Panc1 (cell line): ENCODE results near the gene GLIS1. TPM values are rescaled to one million over a fixed set of nuclear protein-coding genes. Genes with fewer than 3 reads are reported as not detected.
A peak's percentile ranks its signal among the peaks of the same experiment; 100 is the strongest.

Experiments used
- ATAC-seq: fragments of 200-7000 bp; cut with Tn5 transposase; 2 replicates; pipeline ENCODE4 v1.9.1; 2020; ENCODE audit warnings: mild to moderate bottlenecking, moderate library complexity
- BruUV-seq: library from RNA; stranded (reverse); fragments of 400-500 nt; replicated peaks from 2 replicates; lab custom pipeline; 2021; lab: Mats Ljungman, UMichigan
- CTCF ChIA-PET: fragments of 300-600 bp; sonication (Branson Sonifier 250); formaldehyde crosslinking; loops from one replicate; lab custom pipeline; 2022; ENCODE audit warnings: antibody characterized with exemption; lab: Charles Lee
- POLR2A ChIA-PET: fragments of 300-600 bp; sonication (Branson Sonifier 250); formaldehyde crosslinking; loops from one replicate; lab custom pipeline; 2022; ENCODE audit warnings: antibody characterized with exemption; lab: Charles Lee
- DNase-seq: peaks from one replicate; pipeline ENCODE4 v3.0.0-alpha.2; 2010; ENCODE audit warnings: low read depth, low spot score
- H3K27ac ChIP-seq: 2 replicates; pipeline ENCODE4 v1.5.1; 2011; ENCODE audit warnings: mild to moderate bottlenecking, low read length, inconsistent platforms
- H3K27me3 ChIP-seq: fragments of 200-500 bp; sonication (Bioruptor generic); 2 replicates; pipeline ENCODE4 v1.6.0; 2014; ENCODE audit warnings: low read length, inconsistent platforms; ENCODE audit not compliant: control insufficient read depth, insufficient read depth
- H3K36me3 ChIP-seq: fragments of 200-500 bp; sonication (Bioruptor generic); 2 replicates; pipeline ENCODE4 v1.5.1; 2014; ENCODE audit warnings: inconsistent platforms, mild to moderate bottlenecking, low read length, moderate library complexity; ENCODE audit not compliant: control insufficient read depth, insufficient read depth
- H3K4me1 ChIP-seq: 2 replicates; pipeline ENCODE4 v1.5.1; 2011; ENCODE audit warnings: inconsistent platforms, mild to moderate bottlenecking, low read length, moderate library complexity; ENCODE audit not compliant: control insufficient read depth, insufficient read depth
- H3K4me3 ChIP-seq, 2 experiments: 2 replicates each; pipeline ENCODE4 v1.5.1; 2011 to 2012; ENCODE audit warnings: low read depth in 2 of 2, low read length in 2 of 2, mild to moderate bottlenecking in 2 of 2, inconsistent platforms in 1 of 2, moderate library complexity in 1 of 2
- H3K9me3 ChIP-seq: fragments of 200-500 bp; sonication (Bioruptor generic); 2 replicates; pipeline ENCODE4 v1.5.1; 2014; ENCODE audit warnings: low read depth, mild to moderate bottlenecking, inconsistent platforms, low read length, moderate library complexity; ENCODE audit not compliant: control insufficient read depth, insufficient read depth
- CTCF ChIP-seq: fragments of 450-650 bp; IDR thresholded peaks from 2 replicates; pipeline ENCODE4 v1.5.1; 2017; ENCODE audit warnings: mild to moderate bottlenecking
- POLR2AphosphoS5 ChIP-seq: IDR thresholded peaks from 2 replicates; pipeline ENCODE4 v1.6.1; 2012; ENCODE audit warnings: mild to moderate bottlenecking, low read depth, low read length, moderate library complexity
- REST ChIP-seq, 2 experiments: IDR thresholded peaks; 2 replicates each; pipeline ENCODE4 v1.6.1; 2011 to 2012; ENCODE audit warnings: low read depth in 2 of 2, control low read depth in 1 of 2, low read length in 1 of 2, mild to moderate bottlenecking in 1 of 2, moderate library complexity in 1 of 2; ENCODE audit not compliant: insufficient read depth in 1 of 2
- SIN3A ChIP-seq: IDR thresholded peaks from 2 replicates; pipeline ENCODE4 v1.6.1; 2012; ENCODE audit warnings: low read depth, mild to moderate bottlenecking, low read length, moderate library complexity, borderline replicate concordance; ENCODE audit not compliant: insufficient read depth
- TCF7L2 ChIP-seq: IDR thresholded peaks from 2 replicates; pipeline ENCODE4 v1.6.1; 2011; ENCODE audit warnings: mild to moderate bottlenecking, low read depth, low read length, inconsistent platforms
- in situ Hi-C: cut with HindIII; loops from 2 replicates; pipeline ENCODE4 v1.10.0; 2016; ENCODE audit warnings: low sequenced_read_pairs, low pct_unique_long_range_greater_than_20kb
- intact Hi-C: fragments of 100-400 bp; cut with micrococcal nuclease; formaldehyde crosslinking; loops from one replicate; pipeline ENCODE4 v1.10.0; 2022; ENCODE audit not compliant: unreplicated experiment
- total RNA-seq: library from RNA; stranded (reverse); gene quantifications from one replicate; pipeline ENCODE4 v1.2.1, GENCODE V29; 2021; ENCODE audit not compliant: unreplicated experiment

GLIS1 gene
- total RNA-seq, 1 experiment from 2014 or later, result 0.28 TPM

GRCh38 chr1:53593758-53594380 lies 145.1 kb downstream of the GLIS1 start:
- Histone ChIP-seq H3K27ac (no peak overlapping the region), H3K4me1 (no peaks in the 10 kb centered on the region), H3K9me3 (no peaks in the 10 kb centered on the region), H3K4me3 (no peak overlapping the region), H3K36me3 (no peaks in the 10 kb centered on the region), H3K27me3 (no peaks in the 10 kb centered on the region; the same call in 1 of the 2 replicates)
- intact Hi-C loops (no loop called here), in situ Hi-C loops (no loop called here)
- ChIA-PET CTCF (no interaction called here), POLR2A (no interaction called here)
- no TSS peak for BruUV-seq
- TF ChIP-seq TCF7L2, result no peak
- TF ChIP-seq REST (IDR thresholded peaks at IDR 0.05; ENCODE audit: insufficient read depth in 1 of 2, low read depth in 2 of 2, low read length in 1 of 2), result no peak
- TF ChIP-seq POLR2AphosphoS5, result no peak
- no peak; the same call in 1 of the 2 replicates for TF ChIP-seq CTCF
- TF ChIP-seq SIN3A, result no peak
- peak; percentile 52; the same call in 1 of the 2 replicates for ATAC-seq
- DNase-seq, result no peak

- TF ChIP-seq TCF7L2 (no peak), CTCF (no peak), SIN3A (no peak), POLR2AphosphoS5 (no peak), REST (IDR thresholded peaks at IDR 0.05; ENCODE audit: insufficient read depth in 1 of 2, low read depth in 2 of 2, low read length in 1 of 2) (no peak)
- in situ Hi-C loops (no loop called here), intact Hi-C loops (no loop called here)
- Histone ChIP-seq H3K9me3 (no peaks in the 10 kb centered on the region), H3K27me3 (no peaks in the 10 kb centered on the region; the same call in 1 of the 2 replicates), H3K36me3 (no peaks in the 10 kb centered on the region), H3K4me3 (no peak overlapping the region), H3K27ac (no peak overlapping the region), H3K4me1 (no peaks in the 10 kb centered on the region)
- CTCF ChIA-PET, result interaction anchor here (0.5 kb wide), 1 partner anchor 93 kb away, joined by 3 read pairs; no protein-coding TSS in a partner anchor
- POLR2A ChIA-PET, result no interaction called here
- DNase-seq, result no peak
- no TSS peak for BruUV-seq
- peak; percentile 28 for ATAC-seq
Measured at GRCh38 chr1:53592985-53593757, 145.8 kb downstream of the GLIS1 start.
